ENCODE measurements around the gene NKX2-2.

The NKX2-2 gene

DNA sequence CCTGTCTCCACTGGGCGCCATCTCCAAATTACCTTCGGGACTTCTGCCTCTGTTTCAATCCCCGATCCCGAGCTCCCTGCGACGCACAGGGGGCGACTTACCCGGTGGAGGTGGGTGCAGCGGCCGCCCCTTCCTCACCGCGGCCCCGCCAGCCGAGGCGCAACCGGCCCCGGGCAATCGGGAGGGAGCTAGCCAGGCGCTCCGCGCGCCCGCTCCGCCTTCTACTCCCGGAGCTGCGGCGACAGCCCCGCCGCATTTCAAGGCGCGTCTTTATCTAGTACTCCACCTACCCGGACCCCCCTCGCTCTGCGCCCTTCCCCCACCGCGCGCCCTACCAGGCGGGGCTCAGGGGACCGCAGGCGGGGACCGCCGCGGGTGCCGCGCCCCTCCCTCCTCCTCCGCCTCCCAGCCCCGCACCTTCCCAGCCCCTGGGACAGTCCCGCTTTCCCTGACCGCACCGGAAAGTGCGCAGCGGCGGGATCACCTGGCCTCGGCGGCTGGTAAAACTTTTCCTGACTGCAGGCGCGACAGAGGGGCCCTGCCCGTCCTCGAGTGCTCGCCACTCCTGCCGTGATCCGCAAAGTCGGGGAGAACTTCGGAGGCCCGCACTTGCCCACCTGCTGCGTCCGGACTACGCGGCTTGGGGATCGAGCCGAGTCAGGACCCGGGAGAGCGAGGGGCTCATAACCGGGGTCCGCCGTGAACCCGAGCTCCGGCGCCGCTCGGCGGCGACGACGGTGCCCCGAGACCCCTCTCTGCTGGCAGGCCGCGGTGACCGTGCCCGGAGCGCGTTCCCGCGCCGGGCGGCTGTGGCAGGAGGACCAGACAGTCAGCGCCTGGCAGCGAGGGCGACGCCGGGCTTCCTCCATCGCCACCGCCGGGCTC is 8.0 kb upstream of the NKX2-2 start:
- peaks cover 64 to 77% of the 10 kb centered on the region in 2 donors for H3K27me3 ChIP-seq (ENCODE audit: control insufficient read depth in 1 of 2, insufficient read depth in 2 of 2, low read length in 2 of 2)
- no peak overlapping the region for H3K27ac ChIP-seq (ENCODE audit: low read length)
- peaks cover 7% of the 10 kb centered on the region for H3K4me1 ChIP-seq (ENCODE audit: control insufficient read depth, insufficient read depth, low read length)
- no peak overlapping the region for H3K4me3 ChIP-seq (ENCODE audit: low read length in 2 of 2)
- H3K36me3 ChIP-seq (ENCODE audit: control insufficient read depth in 2 of 2, insufficient read depth in 2 of 2, low read length in 2 of 2) = no peaks in the 10 kb centered on the region
- no peaks in the 10 kb centered on the region for H3K9me3 ChIP-seq (ENCODE audit: control insufficient read depth in 2 of 2, low read length in 2 of 2)
- no peak overlapping the region for H3K9ac ChIP-seq (ENCODE audit: low read length in 2 of 2)

DNA sequence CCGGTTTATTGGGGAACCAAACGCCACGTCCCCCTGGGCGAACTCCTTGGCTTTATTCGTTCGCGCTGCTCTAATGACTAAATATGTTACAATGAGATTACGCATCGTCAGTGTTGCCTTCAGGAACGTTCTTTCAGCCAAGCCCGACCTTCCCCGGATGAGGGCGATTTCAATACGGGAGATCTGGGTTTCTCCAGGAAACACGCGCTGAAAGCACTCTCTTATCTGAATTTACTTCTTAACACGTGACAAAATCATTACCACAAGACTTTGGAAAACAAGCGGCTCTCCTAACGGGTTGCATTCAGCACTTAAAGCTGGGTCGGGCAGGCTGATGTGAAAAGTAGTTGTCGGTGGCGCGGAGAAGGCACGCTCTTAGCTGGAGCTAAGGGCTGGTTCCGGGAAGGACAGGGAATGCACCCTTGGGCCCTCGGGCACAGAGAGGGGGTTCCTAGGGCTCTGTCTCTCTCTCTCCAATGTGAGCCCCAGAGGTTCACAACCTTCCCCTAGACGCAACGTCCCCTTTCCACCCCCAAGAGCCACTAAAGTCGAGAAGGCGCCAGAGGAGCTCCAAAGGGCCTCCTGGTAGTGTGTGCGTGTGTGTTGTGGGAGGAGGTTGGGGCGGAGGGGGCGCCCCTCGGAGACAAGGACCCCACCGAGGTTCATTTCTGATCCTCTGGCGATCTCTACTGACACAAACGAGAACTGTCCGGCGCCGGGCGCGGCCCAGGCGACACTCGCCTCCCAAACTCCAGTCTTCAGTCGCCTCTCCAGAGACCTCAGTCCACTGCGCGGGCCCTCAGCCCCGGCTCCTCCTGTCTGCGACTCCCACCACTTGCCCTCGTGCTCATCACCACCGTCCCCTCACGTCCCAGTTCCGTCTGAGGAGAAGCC is 7.1 kb upstream of the NKX2-2 start:
- H3K4me1 ChIP-seq (ENCODE audit: control insufficient read depth, insufficient read depth, low read length) = peaks cover 10% of the 10 kb centered on the region
- no peak overlapping the region for H3K4me3 ChIP-seq (ENCODE audit: low read length in 2 of 2)
- no peaks in the 10 kb centered on the region for H3K36me3 ChIP-seq (ENCODE audit: control insufficient read depth in 2 of 2, insufficient read depth in 2 of 2, low read length in 2 of 2)
- no peak overlapping the region for H3K9ac ChIP-seq (ENCODE audit: low read length in 2 of 2)
- H3K27me3 ChIP-seq (ENCODE audit: control insufficient read depth in 1 of 2, insufficient read depth in 2 of 2, low read length in 2 of 2) = peaks cover 71 to 84% of the 10 kb centered on the region in 2 donors
- H3K27ac ChIP-seq (ENCODE audit: low read length) = no peak overlapping the region
- H3K9me3 ChIP-seq (ENCODE audit: control insufficient read depth in 2 of 2, low read length in 2 of 2) = no peaks in the 10 kb centered on the region

DNA sequence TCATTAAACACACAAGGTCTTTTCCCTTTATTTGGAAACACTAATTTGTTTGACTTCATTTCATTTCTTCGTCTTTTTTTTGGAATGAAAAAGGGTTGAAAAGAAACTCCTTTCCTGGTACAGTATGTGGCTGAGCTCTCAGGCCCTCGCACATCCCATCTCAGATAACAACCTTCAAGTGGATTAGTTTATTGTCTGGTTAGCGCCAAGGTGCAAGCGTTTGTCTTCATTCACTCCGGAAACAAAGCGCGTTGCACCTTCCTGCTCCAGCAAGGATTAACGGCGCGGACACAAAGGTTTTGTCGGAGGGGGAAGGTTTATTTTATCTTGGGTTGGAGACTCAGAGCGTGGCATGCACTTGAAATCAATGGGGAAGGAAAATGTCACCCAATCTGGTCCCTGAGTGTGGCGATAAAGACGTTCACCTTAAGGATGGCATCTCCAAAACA is 5.3 kb upstream of the NKX2-2 start:
- Histone ChIP-seq H3K36me3 (ENCODE audit: control insufficient read depth in 2 of 2, insufficient read depth in 2 of 2, low read length in 2 of 2) (no peaks in the 10 kb centered on the region), H3K4me1 (ENCODE audit: control insufficient read depth, insufficient read depth, low read length) (peaks cover 16% of the 10 kb centered on the region), H3K4me3 (ENCODE audit: low read length in 2 of 2) (no peak overlapping the region), H3K9me3 (ENCODE audit: control insufficient read depth in 2 of 2, low read length in 2 of 2) (no peaks in the 10 kb centered on the region), H3K27ac (ENCODE audit: low read length) (no peak overlapping the region), H3K27me3 (ENCODE audit: control insufficient read depth in 1 of 2, insufficient read depth in 2 of 2, low read length in 2 of 2) (peaks cover 64 to 91% of the 10 kb centered on the region in 2 donors), H3K9ac (ENCODE audit: low read length in 2 of 2) (no peak overlapping the region)

DNA sequence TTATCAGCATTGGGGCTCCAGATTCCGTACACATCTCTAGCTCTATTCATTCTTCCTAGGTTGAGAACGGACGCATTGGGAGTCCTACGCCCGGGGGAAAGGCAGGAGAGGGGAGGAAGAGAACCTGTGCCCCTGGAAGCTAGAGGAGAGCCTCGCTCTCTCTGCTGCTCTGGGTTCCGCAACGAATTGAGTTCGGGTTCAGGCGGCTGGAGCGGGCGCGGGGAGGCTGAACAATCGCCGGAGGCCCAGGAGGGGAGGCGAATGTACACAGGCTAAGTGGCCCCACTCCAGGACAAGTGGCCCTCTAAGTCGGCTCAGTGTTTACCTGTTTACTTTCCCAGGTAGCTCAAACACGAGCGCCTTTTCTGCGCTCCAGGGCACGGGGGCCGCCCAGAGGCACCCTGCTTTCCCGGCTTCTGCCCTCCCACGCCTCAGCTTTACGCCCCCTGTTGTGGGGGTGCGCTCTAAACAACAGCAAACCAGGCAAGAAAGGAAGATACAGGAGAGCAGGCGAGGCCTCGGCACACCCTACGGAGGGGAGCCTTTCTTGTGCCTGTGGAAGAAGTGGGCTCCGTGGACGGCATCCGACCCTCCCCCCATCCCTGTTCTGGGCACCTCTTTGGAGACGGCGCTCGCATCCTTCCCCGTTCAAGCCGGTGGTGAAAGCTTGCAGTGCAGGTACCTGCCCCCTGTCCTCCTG is 4.6 kb upstream of the NKX2-2 start:
- Histone ChIP-seq H3K36me3 (ENCODE audit: control insufficient read depth in 2 of 2, insufficient read depth in 2 of 2, low read length in 2 of 2) (no peaks in the 10 kb centered on the region), H3K9ac (ENCODE audit: low read length in 2 of 2) (no peak overlapping the region), H3K4me1 (ENCODE audit: control insufficient read depth, insufficient read depth, low read length) (peaks cover 20% of the 10 kb centered on the region), H3K4me3 (ENCODE audit: low read length in 2 of 2) (no peak overlapping the region), H3K27ac (ENCODE audit: low read length) (no peak overlapping the region), H3K9me3 (ENCODE audit: control insufficient read depth in 2 of 2, low read length in 2 of 2) (no peaks in the 10 kb centered on the region), H3K27me3 (ENCODE audit: control insufficient read depth in 1 of 2, insufficient read depth in 2 of 2, low read length in 2 of 2) (peaks cover 59 to 89% of the 10 kb centered on the region in 2 donors)

DNA sequence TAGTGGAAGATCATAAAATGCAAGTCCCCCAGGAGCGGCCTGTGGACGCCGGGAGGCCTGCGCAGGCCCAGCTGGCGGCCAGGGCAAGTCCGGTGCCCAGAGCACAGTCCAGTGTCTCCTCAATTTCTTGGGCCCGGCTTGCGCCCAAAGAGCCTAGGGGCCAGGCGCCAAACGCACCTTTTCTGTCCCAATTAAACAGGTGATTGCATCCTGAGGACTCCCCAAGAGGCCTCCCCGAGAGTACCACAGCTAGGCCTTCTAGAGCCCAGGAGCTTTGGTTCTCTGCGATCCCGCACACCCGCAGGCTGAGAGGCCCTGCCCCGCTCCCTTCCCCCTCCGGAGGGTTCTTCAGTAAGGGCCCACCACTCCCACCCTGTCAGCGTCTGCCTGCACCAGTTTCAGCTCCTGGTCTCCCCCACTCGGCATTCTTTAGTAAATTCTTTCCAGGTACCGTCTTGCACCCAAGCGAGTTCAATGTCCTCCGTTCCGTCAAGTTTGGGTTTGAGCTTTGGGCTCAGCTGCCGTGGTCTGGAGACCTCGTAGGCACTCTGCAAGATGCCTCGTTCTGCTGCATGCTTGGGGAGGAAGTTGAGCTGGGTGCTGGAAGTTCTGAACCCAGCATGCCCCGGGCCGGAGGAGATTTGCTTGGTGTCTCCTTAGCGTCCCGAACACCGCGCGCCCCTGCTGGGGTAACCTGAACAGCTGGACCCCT is 3.9 kb upstream of the NKX2-2 start:
- Histone ChIP-seq H3K4me3 (ENCODE audit: low read length in 2 of 2) (no peak overlapping the region), H3K27me3 (ENCODE audit: control insufficient read depth in 1 of 2, insufficient read depth in 2 of 2, low read length in 2 of 2) (peaks cover 58 to 90% of the 10 kb centered on the region in 2 donors), H3K27ac (ENCODE audit: low read length) (no peak overlapping the region)

DNA sequence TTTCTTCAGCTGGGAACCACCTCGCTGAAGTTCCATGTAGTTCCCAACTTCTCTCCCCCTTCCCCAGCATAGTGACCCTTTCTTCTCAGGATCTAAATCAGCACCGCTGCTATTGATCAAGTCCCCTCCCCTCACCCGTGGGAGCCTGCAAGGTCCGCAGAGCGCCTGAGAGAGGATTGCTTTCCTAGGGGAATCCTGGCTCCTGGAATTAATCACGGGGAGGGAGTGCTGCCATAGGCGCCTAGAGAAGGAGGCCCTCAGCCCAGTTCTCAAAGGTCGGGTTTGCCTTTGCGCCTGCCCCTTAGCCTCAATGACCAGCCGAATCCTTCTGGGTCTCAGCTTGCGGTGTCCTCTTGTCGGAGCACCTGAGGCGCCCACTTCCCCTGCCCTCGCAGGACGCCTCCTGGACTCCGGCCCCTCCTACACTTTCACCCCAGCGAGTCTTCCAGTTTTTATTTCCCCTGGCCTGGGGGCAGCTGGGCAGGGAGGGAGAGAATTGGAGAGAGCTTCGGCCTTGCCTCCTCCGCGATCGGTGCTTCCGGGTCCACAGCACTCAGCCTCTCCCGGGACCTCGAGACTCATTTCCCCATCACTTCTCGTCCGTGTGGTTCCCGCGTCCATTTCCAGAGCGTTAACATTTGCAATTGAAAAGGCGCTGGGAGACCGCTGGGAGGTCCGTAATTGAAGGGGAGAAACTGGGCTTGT is 3.1 kb upstream of the NKX2-2 start:
- no peak overlapping the region for H3K9ac ChIP-seq (ENCODE audit: low read length in 2 of 2)
- H3K27ac ChIP-seq (ENCODE audit: low read length) = no peak overlapping the region
- peaks cover 33% of the 10 kb centered on the region for H3K4me1 ChIP-seq (ENCODE audit: control insufficient read depth, insufficient read depth, low read length)
- peaks cover 64 to 91% of the 10 kb centered on the region in 2 donors for H3K27me3 ChIP-seq (ENCODE audit: control insufficient read depth in 1 of 2, insufficient read depth in 2 of 2, low read length in 2 of 2)
- H3K36me3 ChIP-seq (ENCODE audit: control insufficient read depth in 2 of 2, insufficient read depth in 2 of 2, low read length in 2 of 2) = no peaks in the 10 kb centered on the region
- no peak overlapping the region for H3K4me3 ChIP-seq (ENCODE audit: low read length in 2 of 2)
- no peaks in the 10 kb centered on the region for H3K9me3 ChIP-seq (ENCODE audit: control insufficient read depth in 2 of 2, low read length in 2 of 2)

More for the DNA sequence above, 3.9 kb upstream of the NKX2-2 start:
- Histone ChIP-seq H3K9me3 (ENCODE audit: control insufficient read depth in 2 of 2, low read length in 2 of 2) (no peaks in the 10 kb centered on the region), H3K4me1 (ENCODE audit: control insufficient read depth, insufficient read depth, low read length) (peaks cover 27% of the 10 kb centered on the region), H3K36me3 (ENCODE audit: control insufficient read depth in 2 of 2, insufficient read depth in 2 of 2, low read length in 2 of 2) (no peaks in the 10 kb centered on the region), H3K9ac (ENCODE audit: low read length in 2 of 2) (no peak overlapping the region)

DNA sequence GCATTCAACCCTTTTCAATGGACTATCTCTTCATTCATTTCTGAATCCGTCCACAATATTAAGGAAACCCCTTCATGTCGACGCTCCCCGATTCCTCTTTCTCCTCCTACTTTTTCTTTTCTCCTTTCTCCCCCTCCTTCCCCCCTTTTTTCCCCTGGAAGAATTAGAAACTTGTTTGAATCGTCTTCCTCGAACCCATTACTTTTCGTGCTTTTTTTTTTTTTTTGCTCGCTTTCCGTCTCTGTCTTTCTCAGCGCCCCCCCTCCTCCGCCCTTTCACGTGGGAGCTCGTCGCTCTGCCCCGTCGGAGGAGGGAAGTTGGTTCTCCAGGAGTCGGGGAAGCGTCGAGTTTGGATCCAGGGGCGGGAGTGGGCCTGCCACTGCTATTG is 2.3 kb upstream of the NKX2-2 start:
- Histone ChIP-seq H3K9me3 (ENCODE audit: control insufficient read depth in 2 of 2, low read length in 2 of 2) (no peaks in the 10 kb centered on the region), H3K4me1 (ENCODE audit: control insufficient read depth, insufficient read depth, low read length) (peaks cover 33% of the 10 kb centered on the region), H3K27ac (ENCODE audit: low read length) (no peak overlapping the region), H3K9ac (ENCODE audit: low read length in 2 of 2) (no peak overlapping the region), H3K27me3 (ENCODE audit: control insufficient read depth in 1 of 2, insufficient read depth in 2 of 2, low read length in 2 of 2) (peaks cover 64 to 90% of the 10 kb centered on the region in 2 donors), H3K4me3 (ENCODE audit: low read length in 2 of 2) (no peak overlapping the region), H3K36me3 (ENCODE audit: control insufficient read depth in 2 of 2, insufficient read depth in 2 of 2, low read length in 2 of 2) (no peaks in the 10 kb centered on the region)

DNA sequence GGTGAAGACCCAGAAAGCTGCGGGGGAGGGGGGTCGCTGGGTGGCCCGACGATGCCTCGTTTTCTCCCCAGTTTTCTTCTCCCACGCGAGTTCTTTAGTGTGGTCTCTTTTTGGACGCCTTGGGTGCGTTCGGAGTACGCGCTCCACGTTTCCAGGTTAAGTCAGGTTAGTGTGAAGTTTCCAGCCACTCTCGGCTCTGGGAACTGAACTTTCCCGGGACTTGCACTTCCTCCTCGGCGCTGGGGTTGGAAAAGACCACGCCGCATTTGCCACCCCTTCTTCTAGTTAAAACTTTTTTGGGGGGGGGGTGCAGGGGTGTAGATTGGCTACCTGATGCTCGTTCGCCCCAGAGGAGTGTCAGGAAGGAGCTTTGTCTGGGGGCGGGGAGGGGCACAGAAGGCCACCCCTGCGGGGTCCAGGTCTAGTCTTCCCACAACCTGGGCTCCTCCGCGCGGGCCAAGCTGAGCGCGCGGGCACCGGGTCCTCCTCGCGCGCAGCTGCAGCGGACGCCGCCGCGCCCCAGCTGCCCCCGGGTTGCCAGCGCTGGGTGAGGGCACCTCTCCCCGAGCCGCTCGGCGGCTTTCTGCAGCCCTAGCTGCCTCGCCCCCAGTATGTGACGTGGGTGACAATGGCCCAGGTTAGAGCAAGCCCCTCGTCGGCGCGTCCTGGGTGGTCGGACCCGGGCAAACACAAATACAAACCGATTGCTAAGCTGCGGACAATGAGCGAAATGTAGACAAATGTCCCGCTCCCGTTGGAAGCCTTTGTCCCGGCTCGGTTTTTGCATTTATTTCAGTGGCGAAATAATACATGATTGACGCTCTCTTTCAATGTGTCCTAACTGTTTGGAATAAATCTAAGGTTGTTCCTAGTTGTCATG is 1.7 kb upstream of the NKX2-2 start:
- peaks cover 33% of the 10 kb centered on the region for H3K4me1 ChIP-seq (ENCODE audit: control insufficient read depth, insufficient read depth, low read length)
- no peak overlapping the region for H3K9ac ChIP-seq (ENCODE audit: low read length in 2 of 2)
- no peaks in the 10 kb centered on the region for H3K9me3 ChIP-seq (ENCODE audit: control insufficient read depth in 2 of 2, low read length in 2 of 2)
- H3K27ac ChIP-seq (ENCODE audit: low read length) = no peak overlapping the region
- no peaks in the 10 kb centered on the region for H3K36me3 ChIP-seq (ENCODE audit: control insufficient read depth in 2 of 2, insufficient read depth in 2 of 2, low read length in 2 of 2)
- H3K27me3 ChIP-seq (ENCODE audit: control insufficient read depth in 1 of 2, insufficient read depth in 2 of 2, low read length in 2 of 2) = peaks cover 57 to 85% of the 10 kb centered on the region in 2 donors
- H3K4me3 ChIP-seq (ENCODE audit: low read length in 2 of 2) = no peak overlapping the region

All from stomach smooth muscle (tissue), 2 donors.